ENCODE data around the gene CCDC86.

CCDC86 gene

GRCh38 chr11:60857378-60858232 lies 15.7 kb downstream of the CCDC86 start:
- H3K9ac ChIP-seq (ENCODE audit: low read depth, low read length) = no peak overlapping the region
- H3K9me3 ChIP-seq (replicated peaks; ENCODE audit: low read length) = no peaks in the 10 kb centered on the region
- H3K27me3 ChIP-seq (ENCODE audit: control insufficient read depth, insufficient read depth, low read length) = no peaks in the 10 kb centered on the region
- no peak overlapping the region for H3K4me2 ChIP-seq (ENCODE audit: low read length)
- H3K36me3 ChIP-seq (ENCODE audit: insufficient read depth, low read length) = no peaks in the 10 kb centered on the region
- no peak overlapping the region for H3K4me3 ChIP-seq (ENCODE audit: low read length)
- peaks cover 19% of the 10 kb centered on the region for H3K4me1 ChIP-seq (ENCODE audit: control insufficient read depth, insufficient read depth, low read length)

DNA sequence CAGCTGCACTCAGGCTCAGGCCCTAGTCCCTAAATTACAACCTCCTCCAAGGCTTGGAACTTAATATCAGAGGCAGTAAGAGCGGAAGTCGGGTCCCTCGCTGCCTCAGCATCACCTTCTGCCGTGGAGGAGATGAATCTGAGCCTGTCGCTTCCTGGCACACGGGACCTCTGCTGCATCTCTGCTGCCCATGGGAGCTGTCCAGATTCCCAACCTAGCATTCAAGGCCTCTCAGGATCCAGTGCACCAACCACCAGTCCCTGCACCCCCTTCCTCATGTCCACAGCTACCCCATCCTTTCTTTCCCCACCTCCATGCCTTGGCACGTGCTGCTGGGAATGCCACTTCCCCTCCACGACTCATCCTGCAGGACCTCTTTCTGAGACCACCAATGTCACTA lies 16.3 kb downstream of the CCDC86 start:
- Histone ChIP-seq H3K27me3 (ENCODE audit: control insufficient read depth, insufficient read depth, low read length) (no peaks in the 10 kb centered on the region), H3K9me3 (replicated peaks; ENCODE audit: low read length) (no peaks in the 10 kb centered on the region), H3K4me3 (ENCODE audit: low read length) (no peak overlapping the region), H3K9ac (ENCODE audit: low read depth, low read length) (no peak overlapping the region), H3K4me2 (ENCODE audit: low read length) (no peak overlapping the region), H3K36me3 (ENCODE audit: insufficient read depth, low read length) (no peaks in the 10 kb centered on the region), H3K4me1 (ENCODE audit: control insufficient read depth, insufficient read depth, low read length) (peaks cover 19% of the 10 kb centered on the region)

DNA sequence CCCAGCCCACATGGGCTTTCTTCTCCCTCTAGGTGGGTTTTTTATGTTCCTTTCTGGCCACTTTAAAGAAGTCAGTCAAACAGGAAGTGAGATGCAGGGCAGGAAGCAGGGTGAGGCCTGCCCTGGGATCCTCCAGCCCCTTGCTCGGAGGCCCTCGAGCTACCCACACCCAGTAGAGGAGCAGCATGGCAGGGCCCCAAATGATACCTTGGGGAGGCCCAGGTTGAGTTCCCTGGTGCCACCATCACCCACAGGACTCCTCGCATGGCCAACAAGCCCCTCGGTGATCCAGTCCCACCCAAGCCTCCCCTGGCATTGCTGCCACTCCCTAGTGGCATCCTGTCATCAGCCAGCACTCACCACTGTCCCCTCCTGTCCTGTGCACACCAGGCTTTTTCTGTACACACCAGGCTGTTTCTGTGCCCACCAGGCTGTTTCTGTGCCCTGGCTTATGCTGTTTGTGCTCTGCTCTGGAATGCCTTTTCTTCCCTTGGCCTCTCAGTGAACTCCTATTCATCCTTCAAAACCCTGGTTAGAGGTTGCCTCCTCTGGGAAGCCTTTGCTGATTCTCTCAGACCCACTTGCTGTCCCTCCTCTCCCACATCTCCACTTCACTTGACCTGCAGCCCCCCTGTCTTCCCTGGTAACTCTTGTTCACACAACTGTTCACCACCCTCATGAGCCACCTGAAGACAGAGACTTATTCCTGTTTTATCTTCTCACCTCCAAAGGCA lies 17.0 kb downstream of the CCDC86 start:
- Histone ChIP-seq H3K9me3 (replicated peaks; ENCODE audit: low read length) (no peaks in the 10 kb centered on the region), H3K4me2 (ENCODE audit: low read length) (no peak overlapping the region), H3K4me3 (ENCODE audit: low read length) (no peak overlapping the region), H3K9ac (ENCODE audit: low read depth, low read length) (no peak overlapping the region), H3K36me3 (ENCODE audit: insufficient read depth, low read length) (no peaks in the 10 kb centered on the region), H3K4me1 (ENCODE audit: control insufficient read depth, insufficient read depth, low read length) (peaks cover 19% of the 10 kb centered on the region), H3K27me3 (ENCODE audit: control insufficient read depth, insufficient read depth, low read length) (peaks cover 4% of the 10 kb centered on the region)

DNA sequence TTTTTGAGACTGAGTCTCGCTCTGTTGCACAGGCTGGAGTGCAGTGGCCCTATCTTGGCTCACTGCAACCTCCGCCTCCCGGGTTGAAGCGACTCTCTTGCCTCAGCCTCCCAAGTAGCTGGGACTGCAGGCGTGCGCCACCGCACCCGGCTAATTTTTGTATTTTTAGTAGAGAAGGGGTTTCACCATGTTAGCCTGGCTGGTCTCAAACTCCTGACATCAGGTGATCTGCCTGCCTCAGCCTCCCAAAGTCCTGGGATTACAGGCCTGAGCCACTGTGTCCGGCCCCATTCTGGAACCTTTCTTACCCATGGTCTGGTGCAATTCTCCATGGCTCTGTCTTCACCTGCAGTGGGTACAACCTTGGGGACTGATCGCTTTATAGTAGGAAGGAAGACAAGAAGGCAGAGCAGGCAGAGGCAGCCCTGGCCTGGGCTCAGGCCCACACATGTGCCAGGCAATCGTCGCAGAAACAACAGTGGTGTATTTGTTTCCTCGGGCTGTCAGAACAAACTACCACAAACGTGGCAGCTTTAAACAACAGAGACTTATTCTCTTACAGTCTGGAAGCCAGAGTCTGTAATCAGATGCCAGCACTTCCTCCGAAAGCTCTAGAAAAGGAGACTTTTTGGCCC lies 17.8 kb downstream of the CCDC86 start:
- Histone ChIP-seq H3K36me3 (ENCODE audit: insufficient read depth, low read length) (no peaks in the 10 kb centered on the region), H3K9me3 (replicated peaks; ENCODE audit: low read length) (no peaks in the 10 kb centered on the region), H3K4me2 (ENCODE audit: low read length) (no peak overlapping the region), H3K27me3 (ENCODE audit: control insufficient read depth, insufficient read depth, low read length) (peaks cover 6% of the 10 kb centered on the region), H3K4me1 (ENCODE audit: control insufficient read depth, insufficient read depth, low read length) (peaks cover 19% of the 10 kb centered on the region), H3K9ac (ENCODE audit: low read depth, low read length) (no peak overlapping the region), H3K4me3 (ENCODE audit: low read length) (no peak overlapping the region)

DNA sequence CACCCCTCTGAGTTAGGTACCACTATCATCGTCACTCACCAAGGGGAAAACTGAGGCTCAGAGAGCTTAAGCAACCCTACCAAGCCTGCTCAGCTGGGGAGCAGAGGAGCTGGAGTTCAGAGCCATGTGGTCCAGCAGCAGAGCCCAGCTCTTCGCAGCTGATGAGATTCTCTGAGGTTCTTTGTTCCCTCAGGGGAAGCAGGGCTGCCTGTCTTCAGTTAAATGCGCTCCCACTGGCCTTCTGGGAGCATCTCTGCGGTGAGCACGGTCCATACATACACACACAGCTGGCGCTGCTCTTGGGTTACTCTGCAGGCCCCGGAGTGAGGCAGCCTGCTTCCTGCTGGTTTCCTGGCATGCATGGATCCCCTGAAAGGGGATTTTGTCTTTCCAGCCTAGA lies 19.0 kb downstream of the CCDC86 start:
- Histone ChIP-seq H3K36me3 (ENCODE audit: insufficient read depth, low read length) (no peaks in the 10 kb centered on the region), H3K9ac (ENCODE audit: low read depth, low read length) (no peak overlapping the region), H3K27me3 (ENCODE audit: control insufficient read depth, insufficient read depth, low read length) (peaks cover 10% of the 10 kb centered on the region), H3K4me2 (ENCODE audit: low read length) (no peak overlapping the region), H3K9me3 (replicated peaks; ENCODE audit: low read length) (no peaks in the 10 kb centered on the region), H3K4me1 (ENCODE audit: control insufficient read depth, insufficient read depth, low read length) (peaks cover 15% of the 10 kb centered on the region), H3K4me3 (ENCODE audit: low read length) (no peak overlapping the region)

- Histone ChIP-seq H3K9ac (ENCODE audit: low read depth, low read length) (no peak overlapping the region), H3K27me3 (ENCODE audit: control insufficient read depth, insufficient read depth, low read length) (peaks cover 10% of the 10 kb centered on the region), H3K4me1 (ENCODE audit: control insufficient read depth, insufficient read depth, low read length) (peaks cover 21% of the 10 kb centered on the region), H3K36me3 (ENCODE audit: insufficient read depth, low read length) (no peaks in the 10 kb centered on the region), H3K4me3 (ENCODE audit: low read length) (no peak overlapping the region), H3K4me2 (ENCODE audit: low read length) (no peak overlapping the region), H3K9me3 (replicated peaks; ENCODE audit: low read length) (no peaks in the 10 kb centered on the region)
These were observed 20.3 kb downstream of the CCDC86 start for GRCh38 chr11:60862171-60862570.

DNA sequence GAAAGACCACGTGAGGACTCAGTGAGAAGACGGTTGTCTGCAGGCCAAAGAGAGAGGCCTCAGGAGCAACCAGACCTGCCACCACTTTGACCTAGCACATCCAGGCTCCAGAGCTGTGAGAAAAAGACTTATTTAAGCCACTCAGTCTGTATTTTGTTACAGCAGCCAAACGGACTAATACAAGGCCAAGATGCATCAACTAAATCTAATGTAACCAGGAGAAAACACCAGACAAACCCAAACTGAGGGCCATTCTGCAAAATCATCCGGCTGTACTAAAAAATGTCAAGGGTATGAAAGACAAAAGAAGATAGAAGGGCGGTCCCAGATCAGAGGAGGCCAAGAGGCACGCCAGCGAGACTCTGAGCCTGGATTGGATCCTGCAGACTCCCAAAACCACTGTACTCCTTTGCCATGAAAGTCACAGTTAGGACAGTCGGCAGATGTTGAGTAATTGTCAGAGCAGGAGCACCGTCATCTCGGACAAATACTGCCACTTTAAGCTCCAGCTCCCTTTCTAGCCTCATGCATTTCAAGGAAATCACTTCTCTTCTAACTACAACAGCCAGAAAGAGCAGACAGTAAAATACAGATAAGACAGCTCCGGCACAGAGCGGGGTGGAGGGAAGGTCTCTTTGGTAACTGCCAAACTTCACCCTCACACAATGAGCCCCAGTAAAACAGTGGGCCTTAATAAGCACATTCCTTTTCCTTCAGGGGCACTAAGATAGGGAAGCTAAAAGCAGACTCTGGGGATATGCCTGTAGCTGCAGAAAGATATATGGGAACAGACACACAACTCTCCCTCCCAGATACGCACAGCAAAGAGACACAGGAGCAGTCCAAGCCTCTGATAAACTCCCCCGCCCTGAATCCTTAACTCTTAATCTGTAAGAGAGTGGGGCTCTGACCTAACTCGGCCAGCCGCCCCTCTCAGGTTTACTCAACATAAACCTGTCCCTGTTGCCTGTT lies 21.9 kb downstream of the CCDC86 start:
- H3K4me1 ChIP-seq (ENCODE audit: control insufficient read depth, insufficient read depth, low read length) = peaks cover 7% of the 10 kb centered on the region
- no peak overlapping the region for H3K4me3 ChIP-seq (ENCODE audit: low read length)
- H3K9ac ChIP-seq (ENCODE audit: low read depth, low read length) = no peak overlapping the region
- H3K27me3 ChIP-seq (ENCODE audit: control insufficient read depth, insufficient read depth, low read length) = peaks cover 10% of the 10 kb centered on the region
- H3K36me3 ChIP-seq (ENCODE audit: insufficient read depth, low read length) = no peaks in the 10 kb centered on the region
- H3K9me3 ChIP-seq (replicated peaks; ENCODE audit: low read length) = no peaks in the 10 kb centered on the region
- H3K4me2 ChIP-seq (ENCODE audit: low read length) = no peak overlapping the region

- no peak overlapping the region for H3K9ac ChIP-seq (ENCODE audit: low read depth, low read length)
- no peak overlapping the region for H3K4me3 ChIP-seq (ENCODE audit: low read length)
- H3K4me1 ChIP-seq (ENCODE audit: control insufficient read depth, insufficient read depth, low read length) = peaks cover 6% of the 10 kb centered on the region
- no peaks in the 10 kb centered on the region for H3K36me3 ChIP-seq (ENCODE audit: insufficient read depth, low read length)
- no peak overlapping the region for H3K4me2 ChIP-seq (ENCODE audit: low read length)
- H3K9me3 ChIP-seq (replicated peaks; ENCODE audit: low read length) = no peaks in the 10 kb centered on the region
- peaks cover 10% of the 10 kb centered on the region for H3K27me3 ChIP-seq (ENCODE audit: control insufficient read depth, insufficient read depth, low read length)
These were observed 23.1 kb downstream of the CCDC86 start for GRCh38 chr11:60864856-60865513.

- no peak within 1 kb of the TSS for H3K4me3 ChIP-seq (ENCODE audit: low read length)
- H3K9ac ChIP-seq (ENCODE audit: low read depth, low read length) = no peak within 1 kb of the TSS
These were observed 25.3 kb downstream of the CCDC86 start, which contains the start of gene ZP1 for GRCh38 chr11:60866911-60867870. ZP1 (plus strand) TSS chr11:60867542; CDS start chr11:60867562, 20 bp downstream.

More at GRCh38 chr11:60866911-60867870, 25.3 kb downstream of the CCDC86 start, which contains the start of gene ZP1:
- no peaks in the 10 kb centered on the region for H3K36me3 ChIP-seq (ENCODE audit: insufficient read depth, low read length)
- no peaks in the 10 kb centered on the region for H3K9me3 ChIP-seq (replicated peaks; ENCODE audit: low read length)
- H3K27me3 ChIP-seq (ENCODE audit: control insufficient read depth, insufficient read depth, low read length) = peaks cover 10% of the 10 kb centered on the region
- H3K4me1 ChIP-seq (ENCODE audit: control insufficient read depth, insufficient read depth, low read length) = peaks cover 14% of the 10 kb centered on the region
- H3K4me2 ChIP-seq (ENCODE audit: low read length) = no peak within 1 kb of the TSS
